NCI-H2107 (cell line): Measurements from ENCODE around the gene VAMP2.

ENCODE experiments used
- DNase-seq: peaks from one replicate; lab custom pipeline; 2025; lab: John Stamatoyannopoulos, UW

Gene VAMP2

GRCh38 chr17:8122924-8123694, 39.6 kb downstream of the VAMP2 start:
- no peak for DNase-seq

- DNase-seq = no peak
Observed at GRCh38 chr17:8122422-8122923, 40.3 kb downstream of the VAMP2 start.

- no peak for DNase-seq
Observed at GRCh38 chr17:8121681-8122421, 40.9 kb downstream of the VAMP2 start.

GRCh38 chr17:8121407-8121680, 41.4 kb downstream of the VAMP2 start:
- no peak for DNase-seq

GRCh38 chr17:8120520-8121406, 42.0 kb downstream of the VAMP2 start:
- no peak for DNase-seq

- peak; percentile 44 for DNase-seq
Observed at GRCh38 chr17:8119581-8120519, 42.9 kb downstream of the VAMP2 start.

GRCh38 chr17:8118769-8119580, 43.8 kb downstream of the VAMP2 start:
- DNase-seq = peak; percentile 46

- DNase-seq = no peak
Observed at GRCh38 chr17:8117980-8118768, 44.6 kb downstream of the VAMP2 start, which contains the start of gene ALOXE3. TSS of gene ALOXE3 (minus strand) at chr17:8118514. CDS start at chr17:8117990, 524 bp downstream.

GRCh38 chr17:8117367-8117979, 45.3 kb downstream of the VAMP2 start:
- no peak for DNase-seq

- DNase-seq = no peak
Observed at GRCh38 chr17:8116776-8117175, 46.0 kb downstream of the VAMP2 start.

- DNase-seq = no peak
Observed at GRCh38 chr17:8110907-8111306, 51.8 kb downstream of the VAMP2 start.

- DNase-seq = no peak
Observed at GRCh38 chr17:8110456-8110804, 52.3 kb downstream of the VAMP2 start.

GRCh38 chr17:8109661-8110455, 52.9 kb downstream of the VAMP2 start:
- no peak for DNase-seq
